ENCODE results near the gene ARL9. TPM values are rescaled to one million over a fixed set of nuclear protein-coding genes. Genes with fewer than 3 reads are reported as not detected.

Gene ARL9
- total and polyA plus RNA-seq, 9 of the 15 experiments (the other 6 are each of a cell fraction or from before 2014, with no cell fraction given), result 0.10 to 0.15 (median 0.11) TPM; not detected in 6

- Histone ChIP-seq H2AFZ (ENCODE audit: low read depth, low read length) (peak overlapping the region; percentile 100), H3K4me2 (ENCODE audit: insufficient read depth, low read length) (peak overlapping the region; percentile 99), H3K36me3 (ENCODE audit: control insufficient read depth, insufficient read depth, low read length) (no peaks in the 10 kb centered on the region), H3K9me1 (ENCODE audit: control insufficient read depth, insufficient read depth, low read length) (no peaks in the 10 kb centered on the region), H3K4me3 (peak overlapping the region; percentile 67), H3K27ac (ENCODE audit: extremely low read depth, low read depth, low read length) (peak overlapping the region; percentile 93), H3K79me2 (ENCODE audit: control insufficient read depth, insufficient read depth, low read length) (peaks cover 17% of the 10 kb centered on the region; the same call in 2 of the 3 replicates), H3K27me3 (ENCODE audit: control insufficient read depth in 2 of 2, insufficient read depth in 2 of 2, low read length in 2 of 2) (no peaks in the 10 kb centered on the region), H3K9ac (ENCODE audit: insufficient read depth in 1 of 2, low read depth in 2 of 2, low read length in 2 of 2) (peak overlapping the region; percentile 92 to 94), H3K4me1 (replicated peaks in 1 of 2; ENCODE audit: control insufficient read depth in 2 of 2, insufficient read depth in 2 of 2, low read length in 2 of 2) (peaks cover 9 to 17% of the 10 kb centered on the region in 2 experiments), H4K20me1 (replicated peaks; ENCODE audit: control insufficient read depth, insufficient read depth, low read length) (no peaks in the 10 kb centered on the region), H3K9me3 (replicated peaks; ENCODE audit: control insufficient read depth, insufficient read depth, low read depth, low read length) (no peaks in the 10 kb centered on the region; the same call in 1 of the 2 replicates)
- no peak; the same call in none of the 3 replicates for ATAC-seq
- ChIA-PET POLR2A (interaction anchor here (0.6 to 1.6 kb wide), 9 partner anchors 12 to 1700 kb away, joined by 3 to 9 read pairs (median 4); no protein-coding TSS in a partner anchor), CTCF (ENCODE audit: low intra/inter-chr PET ratio) (no interaction called here)
- FAIRE-seq, result peak; percentile 11
- 6% methylated on average over 11 of the region's 11 CpGs for whole genome bisulfite sequencing (ENCODE audit: insufficient coverage, low coverage, missing lambda C conversion rate)
- no TSS peak for BruUV-seq (replicated peaks)
- in situ Hi-C loops (cut with MboI), result no loop called here
- intact Hi-C loops (cut with micrococcal nuclease), result no loop called here
- peak in 1 of 4 experiments; percentile 21 for DNase-seq (ENCODE audit: extremely low read depth in 1 of 4, low spot score in 3 of 4)
- no peak for TF ChIP-seq STAT6 (CRISPR knock-in tag; IDR thresholded peaks at IDR 0.05)
- no peak for TF ChIP-seq ZNF699 (CRISPR knock-in tag; IDR thresholded peaks at IDR 0.05; ENCODE audit: insufficient replicate concordance)
- TF ChIP-seq RBM25 (IDR thresholded peaks at IDR 0.05; ENCODE audit: low read depth, low read length, severe bottlenecking), result no peak
- no peak for TF ChIP-seq ZBTB26 (CRISPR knock-in tag; IDR thresholded peaks at IDR 0.05)
- no peak for TF ChIP-seq ZNF316 (IDR thresholded peaks at IDR 0.05)
- TF ChIP-seq RNF219 (CRISPR knock-in tag; IDR thresholded peaks at IDR 0.05), result no peak
- no peak for TF ChIP-seq NONO (IDR thresholded peaks at IDR 0.05; ENCODE audit: low read depth in 2 of 2, low read length in 1 of 2)
- TF ChIP-seq ZNF133 (CRISPR knock-in tag; IDR thresholded peaks at IDR 0.05), result 0 out of 2 replicates have a peak, but pooled peaks have one; percentile 24
- no peak for TF ChIP-seq KDM5B (IDR thresholded peaks at IDR 0.05; ENCODE audit: insufficient replicate concordance, low read depth, low read length)
- TF ChIP-seq HDAC1 (IDR thresholded peaks at IDR 0.05), result 0 out of 4 replicates have a peak, but pooled peaks of 1 of the 2 experiments have one; percentile 9
- no peak for TF ChIP-seq ZNF197 (CRISPR knock-in tag; IDR thresholded peaks at IDR 0.05; ENCODE audit: low read depth)
- no peak for TF ChIP-seq POLR2G (IDR thresholded peaks at IDR 0.05; ENCODE audit: low read depth, low read length)
- no peak for TF ChIP-seq NR1H2 (CRISPR knock-in tag; IDR thresholded peaks at IDR 0.05)
- no peak for TF ChIP-seq XRCC4 (IDR thresholded peaks at IDR 0.05; ENCODE audit: extremely low read depth, insufficient read depth, insufficient read length)
- TF ChIP-seq KDM1A (IDR thresholded peaks at IDR 0.05), result 0 out of 4 replicates have a peak, but pooled peaks of 1 of the 2 experiments have one; percentile 12
- no peak for TF ChIP-seq ZBED1 (IDR thresholded peaks at IDR 0.05)
- TF ChIP-seq ZNF561 (CRISPR knock-in tag; conservative IDR thresholded peaks at IDR 0.05), result no peak
Measured at GRCh38 chr4:56531149-56531770, 25.7 kb downstream of the ARL9 start.

Data from K562 (cell line).